Middle frontal gyrus (tissue), 1 donor: ENCODE results near the gene DGKI.

Source experiments
- DNase-seq: peaks from one replicate; pipeline ENCODE4 v3.0.0-alpha.2; 2015; ENCODE audit warnings: low spot score; ENCODE audit errors: extremely low spot score

Gene DGKI

DNA sequence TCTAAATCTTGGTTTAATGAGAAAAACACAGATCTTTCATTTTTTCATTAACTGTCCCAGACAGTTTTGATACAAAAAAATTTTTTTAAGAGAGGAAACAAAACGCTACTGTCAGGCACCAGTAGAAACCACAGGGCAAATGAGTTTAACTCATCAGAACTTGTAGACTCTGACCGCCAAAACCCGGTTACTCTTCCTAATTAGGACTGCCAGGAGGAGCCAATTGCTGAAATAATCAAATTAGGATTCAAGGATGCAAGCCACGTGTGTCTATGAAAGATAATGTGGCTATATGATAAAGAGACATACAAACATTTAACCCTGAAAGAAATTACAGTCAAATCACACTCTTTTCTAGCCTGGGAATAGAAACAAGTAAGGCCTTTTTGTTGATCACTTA is 154.4 kb downstream of the DGKI start:
- no peak for DNase-seq

DNA sequence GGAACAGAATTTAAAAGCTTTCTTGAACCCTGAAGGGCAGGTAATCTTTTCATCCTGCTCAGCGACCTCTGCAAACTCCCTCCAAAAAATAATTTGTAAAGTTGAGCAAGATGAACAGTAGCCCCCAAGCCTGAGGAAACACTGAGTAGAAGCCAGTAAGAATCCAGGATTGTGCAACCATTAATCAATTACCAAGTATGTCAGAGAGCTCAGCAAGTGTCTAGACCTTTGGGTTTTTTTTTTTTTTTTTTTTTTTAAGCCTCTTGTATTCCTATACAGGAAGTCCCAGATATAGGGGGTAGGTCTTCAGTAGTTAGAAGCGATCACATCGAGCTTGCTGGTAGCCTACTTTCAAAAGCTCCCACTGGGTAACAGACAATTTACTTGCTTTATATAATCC is 155.2 kb downstream of the DGKI start:
- no peak for DNase-seq

DNA sequence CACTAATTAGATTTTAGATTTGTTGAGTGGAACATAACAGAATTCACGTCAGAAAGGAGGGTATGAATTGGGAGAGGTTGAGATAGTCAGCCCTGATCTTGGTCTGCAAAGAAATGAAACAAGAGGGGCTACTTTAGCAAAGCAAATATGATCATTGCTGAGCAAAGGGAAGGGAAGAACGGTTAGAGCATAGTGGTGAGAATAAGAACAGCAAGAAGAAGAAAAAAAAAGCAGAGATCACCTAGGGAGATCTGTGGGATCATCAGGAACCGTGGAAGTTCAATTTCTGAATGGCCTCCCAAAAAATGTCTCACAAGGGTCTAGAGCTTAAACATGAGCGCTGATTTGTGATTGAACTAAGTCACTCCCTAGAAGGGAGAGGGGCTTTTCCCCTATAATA is 156.1 kb downstream of the DGKI start:
- DNase-seq: no peak

DNA sequence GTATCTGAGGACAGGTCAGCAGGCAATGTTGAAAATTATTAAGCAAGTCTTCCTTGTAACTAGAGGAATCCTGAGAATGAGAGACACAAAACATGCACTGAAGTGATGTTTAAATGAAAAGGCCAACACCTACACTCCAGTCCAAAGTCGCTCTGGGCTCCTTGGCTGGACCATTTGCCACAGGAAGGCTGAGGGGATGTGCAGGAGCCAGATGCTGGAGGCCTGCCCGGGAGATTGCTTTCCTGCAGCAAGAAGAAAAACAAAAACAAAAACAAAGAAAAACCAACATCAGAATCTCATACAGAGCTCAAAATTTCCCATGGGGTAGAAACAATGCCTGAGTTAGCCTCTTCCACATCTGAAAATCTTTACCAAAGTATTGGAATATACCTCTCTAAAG is 157.0 kb downstream of the DGKI start:
- no peak for DNase-seq

DNA sequence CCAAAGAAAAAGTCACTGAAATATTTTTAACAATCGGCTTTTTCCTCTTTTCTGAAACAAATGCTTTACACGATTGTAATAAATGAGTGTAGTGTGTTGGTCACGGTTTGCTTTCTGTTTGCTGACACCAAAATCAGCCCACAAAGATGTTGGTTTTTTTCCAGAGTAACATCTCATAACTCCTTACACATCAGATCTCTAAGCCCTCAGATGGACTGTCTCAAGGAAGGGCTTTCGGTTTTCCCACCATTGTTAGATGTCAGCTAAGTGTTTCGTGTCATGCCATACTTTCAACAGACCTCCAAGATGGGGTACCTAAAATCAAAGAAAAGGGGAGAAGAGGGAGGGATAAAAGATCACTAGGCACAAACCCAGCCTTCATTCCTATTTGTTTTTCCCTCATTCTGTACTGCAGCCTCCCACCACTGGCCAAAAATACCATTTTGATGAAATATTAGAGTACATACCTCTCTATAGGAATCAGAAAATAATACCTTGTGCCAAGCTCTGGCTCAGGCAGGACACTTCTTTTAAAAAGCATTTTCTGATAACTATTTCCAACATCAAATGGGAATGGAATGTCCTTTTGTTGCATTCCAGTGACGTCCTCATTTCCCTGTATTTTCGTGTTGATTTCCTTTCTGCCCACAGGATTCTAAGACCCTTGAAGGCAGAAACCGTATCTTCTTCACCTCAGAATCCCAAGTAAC is 159.1 kb downstream of the DGKI start:
- no peak for DNase-seq

DNA sequence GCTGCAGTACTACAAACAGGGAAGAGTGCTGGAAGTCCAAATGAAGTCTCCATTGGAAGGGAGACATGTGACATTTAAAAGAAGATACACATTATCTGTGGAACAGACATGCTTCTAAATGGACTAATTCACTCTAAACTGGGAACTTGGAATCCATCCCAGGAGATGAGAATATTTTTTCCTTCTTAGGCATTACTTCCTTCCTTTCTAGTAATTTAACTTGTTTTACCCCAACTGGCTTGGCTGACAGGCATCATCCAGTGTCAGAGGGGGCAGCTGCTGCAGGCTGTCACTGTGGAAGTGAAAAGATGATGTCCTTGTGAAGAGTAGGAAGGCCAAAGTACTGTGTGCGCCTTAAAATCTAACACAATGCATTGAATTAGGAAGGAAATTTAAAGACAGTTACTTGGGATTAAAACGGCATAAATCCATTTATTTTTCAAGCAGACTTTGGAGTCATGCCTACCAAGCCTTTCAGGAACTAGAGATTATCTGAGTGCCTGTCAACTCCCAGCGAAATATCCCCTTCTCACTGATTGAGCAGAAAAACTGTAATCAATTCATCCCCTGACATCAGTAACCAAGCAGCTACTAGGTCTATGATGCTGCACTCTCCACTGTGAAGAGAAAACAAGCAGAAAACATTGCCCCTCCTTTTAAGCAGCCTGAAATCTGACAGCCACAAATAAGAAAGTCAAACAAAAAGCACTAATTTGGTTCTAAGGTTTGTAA is 161.2 kb downstream of the DGKI start:
- no peak for DNase-seq

DNA sequence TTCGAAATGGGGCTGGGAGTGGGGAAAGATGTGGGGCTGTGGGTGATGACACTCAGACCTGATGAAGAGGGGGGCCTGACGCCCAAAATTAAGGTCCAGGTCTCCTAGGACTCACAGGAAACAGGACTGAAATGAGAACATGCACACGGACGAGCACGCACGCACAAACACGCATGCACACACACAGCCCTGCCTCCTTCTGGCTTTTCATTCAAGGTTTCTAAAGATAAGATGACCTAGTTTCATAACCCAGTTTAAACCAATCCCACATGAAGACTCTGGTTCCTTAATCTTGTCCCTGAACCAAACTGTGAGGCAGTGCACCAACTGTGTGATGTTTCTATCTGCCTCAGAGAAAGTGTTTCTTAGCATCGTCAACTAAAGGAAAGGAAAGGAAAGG is 162.0 kb downstream of the DGKI start:
- no peak for DNase-seq

DNA sequence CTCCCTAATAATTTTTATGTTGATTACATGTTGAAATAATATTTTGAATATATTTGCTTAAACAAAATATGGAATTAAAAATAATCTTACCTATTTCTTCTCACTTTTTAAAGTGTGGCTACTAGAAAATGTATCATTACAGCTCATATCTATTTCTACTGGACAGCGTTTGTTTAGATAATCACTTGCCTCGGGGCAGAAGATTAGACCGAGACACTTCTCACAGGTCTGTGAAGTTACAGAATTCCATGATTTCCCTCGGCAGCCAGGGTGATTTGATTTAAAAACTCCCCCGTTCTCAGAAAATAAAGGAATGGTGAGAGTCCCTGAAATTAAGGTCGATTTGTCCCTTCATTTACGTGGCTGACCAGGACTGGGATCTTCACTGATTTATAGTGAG is 162.5 kb downstream of the DGKI start:
- no peak for DNase-seq

DNA sequence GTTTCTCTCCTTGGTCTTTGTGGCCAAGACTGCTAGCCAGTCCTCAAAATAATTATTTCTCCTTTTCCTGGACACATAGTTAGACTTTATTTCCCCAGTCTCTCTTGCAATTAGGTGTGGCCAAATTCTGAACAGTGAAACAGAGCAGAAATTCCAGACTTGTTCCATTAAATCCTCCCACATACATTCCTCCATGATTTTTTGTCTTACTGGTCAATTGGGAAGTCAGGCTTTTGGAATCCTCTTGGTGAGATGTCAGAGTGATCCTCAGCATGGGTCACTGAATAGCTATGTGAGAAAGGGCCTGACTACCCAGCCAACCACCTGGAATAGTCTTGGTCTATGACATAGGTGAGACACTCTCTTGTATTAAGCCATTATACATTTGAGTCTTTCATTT is 164.2 kb downstream of the DGKI start:
- no peak for DNase-seq

DNA sequence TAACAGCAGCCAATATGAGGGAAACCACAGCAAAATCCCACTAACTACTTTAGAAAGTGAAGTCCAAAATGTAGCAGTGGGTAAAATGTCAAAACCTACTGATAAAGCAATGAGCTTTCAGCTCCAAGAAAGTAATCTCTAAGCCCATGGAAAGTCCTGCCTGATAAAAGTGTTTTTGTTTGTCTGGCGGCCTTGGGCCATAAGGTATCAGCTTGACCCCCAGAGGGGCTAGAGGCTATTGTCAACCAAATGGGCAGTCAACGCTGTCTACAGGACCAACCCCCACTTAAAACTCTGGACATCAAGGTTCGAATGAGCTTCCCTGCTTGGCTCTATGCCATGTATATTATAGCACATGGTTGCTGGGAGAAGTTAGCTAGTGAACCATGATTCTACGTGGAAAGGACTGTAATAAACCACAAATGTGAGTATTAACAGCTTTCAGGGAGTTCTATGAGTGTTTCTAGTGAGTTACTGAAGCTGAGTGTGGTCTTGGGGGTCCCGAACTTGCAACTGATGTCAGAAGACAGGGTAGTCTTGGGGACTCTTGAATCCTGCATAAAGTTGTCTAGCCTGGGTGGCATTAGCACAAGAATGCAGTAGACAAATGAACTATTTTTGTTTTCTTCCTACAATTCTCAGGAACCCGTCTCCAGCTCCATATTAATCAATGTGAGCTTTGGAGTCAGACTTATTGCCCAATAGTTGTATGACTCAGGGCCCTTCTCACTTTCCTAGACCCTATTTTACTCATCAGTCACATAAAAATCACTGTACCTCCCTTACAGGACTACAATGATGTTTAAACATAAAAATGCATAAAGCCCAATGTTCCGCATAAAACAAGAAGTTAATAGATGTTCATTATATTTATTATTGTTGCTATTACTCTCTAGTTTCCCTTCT is 164.9 kb downstream of the DGKI start:
- DNase-seq: no peak

DNA sequence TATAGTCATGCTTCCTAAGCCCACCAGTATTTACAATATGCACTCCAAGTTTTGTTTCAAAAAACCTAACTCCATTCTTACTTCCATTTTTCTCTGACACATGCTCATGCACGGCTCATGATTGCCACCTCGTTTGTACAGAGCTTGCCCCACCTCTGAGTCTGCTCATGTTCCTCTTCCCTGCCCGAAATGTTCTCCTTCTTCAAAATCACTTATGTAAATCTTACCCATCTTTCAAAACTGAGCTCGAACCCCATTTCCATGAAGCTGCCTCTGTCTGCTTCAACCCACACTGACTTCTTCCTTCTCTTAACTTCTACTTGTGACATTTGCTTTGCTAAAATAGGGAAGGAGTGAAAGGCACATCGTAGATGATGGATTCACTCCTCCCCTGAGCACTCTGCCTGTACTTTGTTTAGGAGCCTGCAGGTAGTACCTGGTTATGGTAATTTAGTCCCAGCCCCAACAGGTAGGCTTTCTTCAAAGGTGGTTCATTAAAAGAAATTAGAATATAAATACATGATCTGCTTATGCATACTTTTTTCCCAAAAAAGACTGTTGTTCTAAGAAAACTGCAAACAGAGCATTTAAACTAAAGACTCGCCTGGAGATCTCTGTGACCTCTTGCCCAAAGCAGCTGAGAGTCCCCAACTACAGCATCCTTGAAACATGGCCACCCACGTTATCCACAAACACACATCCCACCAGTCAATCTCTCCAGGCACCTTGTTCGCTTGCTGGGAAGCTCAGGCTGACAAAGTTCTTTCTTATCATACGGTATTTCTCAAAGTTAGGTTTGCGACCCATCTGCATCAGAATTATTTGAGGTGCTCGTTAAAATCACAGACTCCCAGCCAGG is 172.0 kb downstream of the DGKI start:
- DNase-seq: no peak

DNA sequence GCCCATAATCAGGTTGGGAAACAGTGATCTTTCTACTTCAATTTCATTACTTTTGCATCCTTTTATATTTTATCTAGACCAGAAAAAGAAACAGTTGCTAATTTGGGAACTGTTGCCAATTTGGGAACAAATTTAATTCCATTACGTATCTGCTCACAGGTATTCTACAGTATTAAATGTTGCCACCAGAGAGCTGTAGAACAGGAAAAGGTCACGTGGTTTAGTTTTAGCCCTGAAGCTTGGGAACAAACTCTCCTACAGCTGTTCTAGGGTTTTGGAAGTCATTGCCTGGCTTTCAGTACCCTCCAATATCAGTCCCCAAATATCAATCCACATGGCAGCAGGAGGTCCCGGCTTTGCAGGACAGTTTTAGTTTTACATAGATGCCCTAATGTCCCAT is 172.7 kb downstream of the DGKI start:
- no peak for DNase-seq

DNA sequence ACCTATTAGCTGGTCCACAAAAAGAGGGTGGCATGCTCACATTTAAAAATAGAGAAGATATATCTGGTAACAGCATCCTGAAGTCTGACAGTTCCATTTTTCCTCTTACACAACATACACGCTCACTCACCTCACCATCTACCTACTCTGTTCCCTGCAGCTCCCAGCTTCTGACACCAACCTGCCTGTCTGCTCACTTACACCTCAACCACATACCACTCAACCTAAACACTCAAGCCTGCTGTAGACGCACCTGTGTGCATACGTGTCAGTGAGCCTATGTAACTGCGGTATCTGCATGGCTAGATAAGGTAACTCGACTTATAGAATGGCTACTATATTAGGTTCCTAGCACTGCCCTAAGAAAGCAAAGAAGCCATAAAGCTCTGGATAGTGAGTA is 174.9 kb downstream of the DGKI start:
- DNase-seq: no peak

DNA sequence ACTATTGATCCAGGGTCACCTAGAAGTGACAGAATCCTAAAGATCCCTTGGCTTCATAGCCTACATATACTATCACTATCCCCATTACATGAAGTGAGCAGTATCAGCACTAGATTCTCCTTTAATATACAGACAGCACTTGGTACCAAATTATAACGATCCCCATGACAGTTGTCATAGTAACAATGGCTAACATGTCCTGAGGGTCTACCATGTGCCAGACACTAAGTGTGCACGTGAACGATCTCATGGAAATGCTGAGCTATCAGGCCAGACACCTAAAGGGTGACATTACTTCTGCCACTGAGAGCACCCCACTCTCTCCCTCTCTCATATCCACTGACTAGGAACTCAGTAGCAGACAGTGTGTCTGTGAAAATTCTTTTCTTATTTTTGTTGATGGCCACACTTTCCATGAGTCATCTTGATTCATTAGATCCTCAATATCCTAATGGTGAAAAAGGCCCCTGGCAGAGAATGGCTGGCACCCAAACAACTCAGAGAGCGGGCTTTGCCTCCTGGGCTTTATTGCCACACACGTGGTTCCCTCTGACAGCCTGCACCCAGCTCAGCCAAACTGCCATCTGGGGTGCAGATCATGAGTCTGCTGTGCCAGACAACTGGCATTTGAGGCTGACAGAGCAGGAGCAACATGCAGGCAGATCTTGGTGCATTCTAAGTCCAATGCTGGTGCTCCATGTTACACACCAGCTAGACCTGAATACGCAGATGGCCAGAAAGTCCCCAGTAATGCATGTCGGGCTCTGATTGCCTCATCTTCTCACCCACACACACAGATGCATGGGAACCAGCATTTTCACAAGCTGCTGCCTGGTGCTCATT is 176.3 kb downstream of the DGKI start:
- no peak for DNase-seq

DNA sequence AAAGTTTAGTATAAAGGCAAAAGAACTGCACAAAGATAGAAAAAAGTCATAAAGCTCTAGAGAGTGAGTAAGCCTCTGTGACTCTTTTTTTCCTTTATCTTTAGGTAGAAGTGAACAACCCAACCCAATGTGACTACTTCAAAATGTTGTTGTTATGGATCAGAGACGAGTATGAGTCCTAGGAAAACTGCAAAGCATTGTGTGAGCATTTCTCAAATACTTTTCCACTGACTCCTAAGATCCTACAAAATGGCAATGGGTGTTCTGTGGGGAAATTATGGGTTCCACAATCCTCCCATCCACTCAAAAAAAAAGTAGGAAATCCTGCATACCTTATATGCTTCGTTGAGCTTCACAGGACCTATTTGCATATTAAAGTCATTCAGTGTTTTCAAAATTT is 177.1 kb downstream of the DGKI start:
- DNase-seq: no peak

DNA sequence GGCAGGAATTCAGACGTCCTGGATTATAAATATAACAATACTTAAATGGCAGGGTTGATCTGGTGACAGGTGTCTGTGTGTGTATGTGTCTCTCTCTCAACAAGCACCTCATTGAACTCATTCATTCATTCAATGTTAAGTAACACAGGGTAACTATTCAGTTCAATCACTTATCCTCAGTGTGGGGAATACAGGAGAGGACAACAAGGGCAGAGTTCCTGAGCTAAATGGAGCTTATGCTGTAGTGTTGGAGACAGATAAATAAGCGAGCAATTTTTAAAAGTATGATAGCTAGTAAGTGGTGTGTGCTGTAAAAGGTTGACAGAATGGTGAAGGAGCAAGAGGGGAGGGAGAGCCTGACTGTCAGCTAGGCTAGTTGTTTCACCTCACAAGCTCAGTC is 178.4 kb downstream of the DGKI start:
- DNase-seq: no peak

DNA sequence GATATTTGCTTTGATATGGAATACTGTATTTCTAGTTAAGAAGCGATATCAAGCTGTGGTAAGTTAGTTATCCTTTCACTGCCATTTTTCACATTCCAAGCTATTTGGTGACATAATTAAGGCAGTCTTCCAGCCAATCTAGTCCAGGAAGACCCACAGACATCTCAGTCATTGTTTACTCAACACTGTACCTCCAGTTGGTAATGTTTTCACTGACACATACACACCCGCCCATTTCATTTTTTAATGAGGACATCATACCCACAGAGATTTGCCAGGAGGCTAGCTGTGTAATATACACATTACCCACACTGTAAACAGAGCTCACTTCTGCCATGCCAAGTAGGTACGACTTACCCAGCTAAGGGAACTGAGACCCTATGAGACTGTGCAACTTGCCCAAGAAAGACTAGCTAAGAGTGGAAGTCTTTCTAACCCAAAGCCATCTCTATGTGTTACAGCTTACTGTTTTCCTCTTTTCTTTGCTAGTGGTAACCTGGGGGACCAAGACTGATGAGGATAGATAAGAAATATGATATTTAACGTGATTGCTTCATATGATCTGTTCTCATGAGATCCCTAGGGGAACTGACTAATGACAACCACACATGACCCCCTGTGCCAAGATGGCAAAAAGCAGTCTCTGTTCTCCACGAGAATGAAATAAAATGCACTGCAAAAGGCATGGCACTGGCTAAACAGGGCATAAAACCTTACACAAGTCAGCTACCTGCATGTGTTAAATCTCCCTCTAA is 179.0 kb downstream of the DGKI start:
- no peak for DNase-seq

DNA sequence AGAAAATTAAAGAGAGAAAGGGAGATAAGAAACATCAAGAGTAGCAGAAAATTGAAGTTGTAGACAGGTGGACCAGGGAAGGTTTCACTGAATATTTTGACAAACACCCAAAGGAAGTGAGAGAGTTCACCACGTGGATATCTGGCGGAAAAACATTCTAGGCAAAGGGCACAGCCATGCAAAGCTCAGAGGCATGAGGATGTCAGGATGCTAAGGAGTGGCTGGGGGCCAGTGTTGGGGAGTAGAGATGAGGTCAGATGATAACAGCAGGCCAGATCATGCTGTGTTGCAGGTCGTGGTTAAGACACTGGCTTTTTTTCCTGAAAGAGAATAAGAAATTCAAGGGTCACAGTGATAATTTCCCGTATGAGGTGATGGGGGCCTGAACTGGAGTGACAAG is 181.9 kb downstream of the DGKI start:
- no peak for DNase-seq

DNA sequence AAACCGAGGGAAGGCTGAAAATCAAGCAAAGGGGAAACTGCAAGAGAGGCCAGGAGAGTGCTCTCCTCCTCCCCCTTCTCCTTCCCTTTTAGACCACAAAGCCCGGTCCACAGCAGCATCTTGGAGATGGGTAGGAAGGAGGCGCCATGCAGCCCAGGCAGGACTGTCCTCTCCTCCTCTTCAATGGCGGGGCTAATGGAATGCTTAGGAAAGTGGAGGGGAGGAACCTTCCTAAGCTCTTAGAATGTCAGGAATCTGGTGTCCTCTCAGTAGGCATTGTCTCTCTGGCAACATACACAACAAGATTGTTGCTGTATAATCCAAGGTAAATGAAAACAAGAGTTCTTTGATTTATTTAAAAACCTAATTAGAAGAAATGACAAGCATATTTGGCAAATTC is 185.1 kb downstream of the DGKI start:
- no peak for DNase-seq
